ENCODE results near the gene PLEKHM3. TPM values are rescaled to one million over a fixed set of nuclear protein-coding genes. Genes with fewer than 3 reads are reported as not detected.
A peak's percentile ranks its signal among the peaks of the same experiment; 100 is the strongest.
"Not testable (repeated sequence)": the region's sequence is repeated elsewhere in the genome, so short reads cannot be mapped to it uniquely, and the experiment has no call there.

The PLEKHM3 gene
- total RNA-seq, 2 donors from 2014 or later, result 9.8 to 10.4 TPM

- intact Hi-C loops (cut with DNase I, micrococcal nuclease), result no loop called here
- no peak for ATAC-seq
- DNase-seq, result no peak
Observed at GRCh38 chr2:207935121-207935990, 90.0 kb downstream of the PLEKHM3 start.

GRCh38 chr2:207934720-207935119 lies 90.6 kb downstream of the PLEKHM3 start:
- ATAC-seq (no peak), DNase-seq (no peak)
- intact Hi-C loops (cut with DNase I, micrococcal nuclease), result no loop called here

DNA sequence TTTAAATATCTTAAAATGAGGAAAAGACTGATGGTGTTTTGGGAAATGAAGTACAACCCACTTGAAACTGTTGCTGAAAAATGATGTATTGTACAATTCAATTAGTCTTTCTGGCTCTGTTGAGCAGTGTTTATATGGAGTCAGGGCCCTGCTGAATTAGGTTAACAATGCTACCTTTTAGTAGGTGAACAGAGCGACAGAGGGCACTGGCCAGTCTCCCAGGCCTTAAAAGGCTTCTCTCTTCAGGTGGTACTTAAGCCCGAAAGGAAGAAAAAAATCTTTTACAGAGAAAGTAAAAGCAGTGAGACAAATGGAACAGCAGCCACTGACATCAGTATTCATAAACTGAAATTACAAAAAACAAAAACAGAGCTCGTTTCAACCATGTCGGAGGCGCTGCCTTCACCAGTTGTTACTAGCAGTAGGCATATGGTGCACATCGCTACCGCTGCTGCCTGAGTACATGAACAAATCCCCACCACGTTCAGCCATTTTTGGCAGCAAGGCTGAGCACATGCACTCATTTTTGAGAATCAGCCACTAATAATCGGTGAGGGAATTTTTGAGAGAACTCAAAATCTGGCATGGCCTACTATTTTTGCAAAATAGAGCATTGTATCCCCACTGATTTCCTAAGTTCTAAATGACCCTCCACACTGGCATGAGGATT lies 91.8 kb downstream of the PLEKHM3 start:
- DNase-seq (no peak), ATAC-seq (no peak)
- intact Hi-C loops (cut with DNase I, micrococcal nuclease), result no loop called here

DNA sequence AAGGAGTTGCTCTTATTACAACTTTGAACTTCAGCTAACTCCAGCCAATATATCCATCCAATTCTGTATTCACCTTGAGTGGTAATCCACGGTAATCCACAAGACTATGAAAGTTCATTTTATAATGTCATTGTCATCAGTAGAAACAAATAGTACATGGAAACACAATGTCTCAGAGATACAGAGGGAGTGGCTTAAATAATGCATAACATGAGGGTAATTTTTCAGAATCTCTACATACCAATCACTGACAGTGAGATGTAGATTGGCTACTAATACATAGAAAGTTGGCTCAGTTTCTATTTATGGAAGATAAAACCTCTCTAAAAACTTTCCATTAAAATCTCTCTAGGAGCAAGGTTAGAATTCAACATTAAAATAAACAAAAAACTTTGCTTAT lies 93.2 kb downstream of the PLEKHM3 start:
- intact Hi-C loops (cut with DNase I, micrococcal nuclease), result no loop called here
- no peak for ATAC-seq
- no peak for DNase-seq

- intact Hi-C loops (cut with DNase I, micrococcal nuclease), result no loop called here
- ATAC-seq (peak; percentile 84), DNase-seq (peak; percentile 70 to 83)
Observed at GRCh38 chr2:207930747-207931146, 94.6 kb downstream of the PLEKHM3 start.

DNA sequence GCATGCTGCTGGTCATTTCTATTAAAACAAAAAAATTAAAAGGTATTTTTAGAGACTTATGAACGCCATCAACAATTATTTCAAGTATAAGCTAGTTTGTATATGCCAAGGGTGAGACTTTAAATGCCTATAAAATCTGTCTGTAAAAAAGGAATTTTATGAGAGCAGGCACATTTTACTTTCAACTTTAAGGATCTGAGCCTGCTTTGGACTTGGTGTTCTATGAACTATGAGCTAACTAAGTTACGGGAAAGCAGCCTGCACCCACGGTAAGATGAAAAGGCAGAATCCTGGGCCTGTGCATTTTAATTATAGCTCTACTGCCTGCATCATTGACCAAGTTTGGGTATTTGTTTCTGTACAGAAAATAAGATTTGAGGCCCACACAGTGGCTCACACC lies 95.4 kb downstream of the PLEKHM3 start:
- ATAC-seq, result peak; percentile 57
- peak in 1 of 2 donors; percentile 51 for DNase-seq
- intact Hi-C loops (cut with DNase I, micrococcal nuclease), result no loop called here

GRCh38 chr2:207928079-207928478 lies 97.2 kb downstream of the PLEKHM3 start:
- DNase-seq (peak in 1 of 2 donors; percentile 47), ATAC-seq (peak; percentile 66)
- intact Hi-C loops (cut with DNase I, micrococcal nuclease), result no loop called here

DNA sequence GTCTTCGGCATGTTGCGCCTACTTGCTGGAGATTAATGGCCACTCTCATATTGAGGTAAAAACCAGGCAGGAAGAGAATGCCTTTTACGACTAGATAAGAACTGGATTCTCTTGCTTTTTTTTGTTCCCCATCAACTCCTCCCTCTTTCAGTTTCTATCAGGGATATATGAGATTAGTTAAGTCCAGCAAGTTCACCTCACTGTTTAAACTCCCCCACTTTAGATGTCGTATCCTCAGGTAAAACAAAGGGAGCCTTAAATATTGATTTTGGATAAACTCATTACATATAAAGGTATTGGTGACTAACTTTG lies 98.4 kb downstream of the PLEKHM3 start:
- intact Hi-C loops (cut with DNase I, micrococcal nuclease), result no loop called here
- ATAC-seq, result no peak
- no peak for DNase-seq

DNA sequence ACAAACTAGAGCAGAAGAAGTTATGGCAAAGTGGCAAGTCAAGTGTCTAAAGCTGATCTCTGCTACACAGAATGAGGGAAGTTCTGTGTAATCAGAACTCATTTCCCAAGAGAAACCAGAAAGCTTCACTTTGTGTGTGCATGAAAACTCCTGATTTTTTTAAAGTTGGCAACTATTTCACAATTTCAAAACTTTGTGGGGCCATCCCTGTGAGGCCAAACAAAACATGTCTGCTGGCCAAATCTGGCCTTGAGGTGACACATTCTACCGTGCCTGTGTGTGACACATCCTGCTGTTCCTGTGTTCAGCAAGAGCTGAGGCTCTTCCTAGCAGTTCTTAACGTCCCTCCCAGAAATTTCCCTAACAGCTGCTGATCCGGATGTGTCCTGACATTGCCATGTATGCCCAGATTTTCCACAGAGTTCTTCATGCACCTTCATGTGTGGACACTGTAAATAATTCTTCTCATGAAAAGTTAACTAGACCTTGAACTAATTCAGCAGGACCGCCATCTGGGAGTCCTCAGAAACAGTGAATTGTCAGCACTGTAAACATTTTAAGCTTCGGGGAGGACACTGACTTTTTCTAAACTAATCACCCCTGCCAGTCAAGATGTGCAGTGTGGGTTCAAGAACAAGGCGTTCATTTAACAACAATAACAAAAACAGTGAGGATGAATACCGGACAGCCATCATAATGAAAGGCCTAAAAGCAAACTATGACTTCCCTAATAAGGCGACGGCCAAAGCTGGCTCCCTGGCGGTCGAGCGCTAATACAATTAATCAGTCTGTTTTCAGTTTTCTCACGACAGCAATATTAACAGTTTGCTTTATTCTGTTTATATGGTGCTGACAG lies 99.0 kb downstream of the PLEKHM3 start:
- intact Hi-C loops (cut with DNase I, micrococcal nuclease), result no loop called here
- DNase-seq, result peak in 1 of 2 donors; percentile 53
- peak; percentile 8 for ATAC-seq

DNA sequence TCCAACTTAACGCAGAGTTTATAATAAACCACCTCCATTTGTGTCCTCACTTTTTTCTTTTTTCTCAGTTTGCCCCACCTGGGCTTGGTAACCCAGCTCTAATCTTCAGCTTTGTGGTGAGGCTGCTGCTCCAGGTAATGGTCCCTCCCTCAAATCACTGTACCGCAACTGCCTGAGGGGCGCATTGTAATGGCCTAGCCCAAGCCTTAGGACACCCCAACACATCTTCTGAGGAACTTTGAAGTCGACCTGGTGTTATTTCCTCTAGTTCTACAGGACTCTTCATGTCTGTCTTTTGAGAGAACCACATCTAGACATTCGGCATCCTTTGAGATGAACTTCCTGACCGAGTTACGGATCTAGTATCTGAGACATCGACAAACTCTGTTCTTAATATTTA lies 99.7 kb downstream of the PLEKHM3 start:
- DNase-seq (no peak), ATAC-seq (no peak)
- intact Hi-C loops (cut with DNase I, micrococcal nuclease), result no loop called here

- DNase-seq (no peak), ATAC-seq (no peak)
- intact Hi-C loops (cut with DNase I, micrococcal nuclease), result no loop called here
Observed at GRCh38 chr2:207921606-207922005, 103.7 kb downstream of the PLEKHM3 start.

DNA sequence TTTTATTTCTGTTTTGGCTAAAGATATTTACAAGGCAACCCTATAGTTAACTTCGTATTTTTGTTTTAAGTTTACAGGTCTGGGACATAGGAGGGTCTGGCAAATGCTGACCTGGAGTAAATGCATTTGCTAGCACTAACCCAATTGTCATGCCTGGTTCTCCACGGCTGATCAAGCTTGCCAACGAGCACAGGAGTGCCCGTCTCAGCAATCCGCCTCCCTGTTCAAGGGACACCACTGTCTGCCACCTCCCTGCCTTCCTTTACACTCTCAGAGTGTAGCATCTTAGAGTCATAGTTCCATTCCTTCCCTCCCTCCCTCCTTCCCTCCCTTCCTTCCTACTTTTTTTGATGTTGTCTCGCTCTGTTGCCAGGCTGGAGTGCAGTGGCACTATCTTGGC lies 104.6 kb downstream of the PLEKHM3 start:
- no peak for ATAC-seq
- intact Hi-C loops (cut with DNase I, micrococcal nuclease), result no loop called here
- no peak for DNase-seq

DNA sequence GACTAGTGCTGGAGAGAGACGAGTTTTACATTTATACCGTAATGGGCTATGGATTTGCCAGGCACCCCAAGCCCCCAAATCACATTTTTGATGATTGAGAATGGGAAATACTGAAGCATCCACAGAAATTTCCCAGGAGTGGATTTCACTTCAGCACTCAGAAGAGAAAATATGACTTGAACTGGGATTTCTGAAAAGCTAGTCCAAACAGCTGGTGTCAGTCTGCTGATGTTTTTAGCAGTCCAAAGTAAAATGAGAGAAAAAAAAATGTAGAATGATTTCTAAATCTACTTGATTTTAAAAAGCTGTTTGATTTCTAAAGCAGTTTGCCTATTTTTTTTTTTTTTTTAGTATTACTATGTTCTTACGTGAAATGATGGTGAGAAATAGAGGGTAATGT lies 105.0 kb downstream of the PLEKHM3 start:
- DNase-seq, result no peak
- no peak for ATAC-seq
- intact Hi-C loops (cut with DNase I, micrococcal nuclease), result no loop called here

- intact Hi-C loops (cut with DNase I, micrococcal nuclease), result no loop called here
- ATAC-seq (peak; percentile 14), DNase-seq (no peak)
Observed at GRCh38 chr2:207919164-207919919, 106.0 kb downstream of the PLEKHM3 start.

DNA sequence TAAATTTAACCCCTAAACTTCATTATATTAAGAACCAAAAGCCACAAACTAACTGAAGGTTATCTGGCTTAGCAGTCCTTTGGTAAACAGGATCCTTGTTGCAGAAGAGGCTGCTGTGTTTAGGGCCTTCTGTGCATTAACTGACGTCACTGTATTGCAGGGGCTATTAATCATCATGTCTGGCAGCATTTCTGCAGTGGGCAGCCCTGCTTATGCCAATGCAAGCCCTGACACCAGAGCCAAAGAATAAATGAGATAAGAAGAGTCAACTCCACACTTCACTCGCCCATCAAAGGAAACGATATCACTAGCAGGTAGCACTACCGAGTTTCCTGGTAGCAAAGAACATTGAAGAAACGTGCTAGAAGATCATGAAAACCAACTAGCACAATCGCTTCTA lies 110.6 kb downstream of the PLEKHM3 start:
- peak; percentile 21 for ATAC-seq
- no peak for DNase-seq
- intact Hi-C loops (cut with DNase I, micrococcal nuclease), result no loop called here

DNA sequence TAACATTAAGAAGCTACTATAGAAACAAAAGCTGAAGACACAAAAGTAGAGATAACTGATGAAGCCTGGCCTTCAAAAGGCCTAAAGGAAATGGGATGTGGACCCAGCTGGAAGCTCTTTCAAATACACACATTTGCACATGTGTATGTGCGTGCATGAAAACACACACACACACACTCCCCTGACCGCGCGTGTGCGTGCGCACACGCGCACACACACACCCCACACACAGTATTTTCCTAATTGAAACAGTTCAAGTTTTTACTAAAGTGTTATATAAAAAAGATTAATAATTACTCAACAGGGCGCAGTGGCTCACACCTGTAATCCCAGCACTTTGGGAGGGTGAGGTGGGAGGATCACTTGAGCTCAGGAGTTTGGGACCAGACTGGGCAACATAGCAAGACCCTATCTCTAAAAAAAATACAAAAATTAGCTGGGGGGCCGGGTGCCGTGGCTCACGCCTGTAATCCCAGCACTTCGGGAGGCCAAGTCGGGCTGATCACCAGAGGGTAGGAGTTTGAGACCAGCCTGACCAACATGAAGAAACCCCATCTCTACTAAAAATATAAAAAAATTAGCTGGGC lies 111.5 kb downstream of the PLEKHM3 start:
- no peak for ATAC-seq
- intact Hi-C loops (cut with DNase I, micrococcal nuclease), result no loop called here
- DNase-seq, result no peak

- no peak for ATAC-seq
- no peak for DNase-seq
- intact Hi-C loops (cut with DNase I, micrococcal nuclease), result no loop called here
Observed at GRCh38 chr2:207911856-207912255, 113.5 kb downstream of the PLEKHM3 start.

GRCh38 chr2:207911215-207911614 lies 114.1 kb downstream of the PLEKHM3 start:
- intact Hi-C loops (cut with DNase I, micrococcal nuclease), result no loop called here
- ATAC-seq, result no peak
- DNase-seq, result no peak

DNA sequence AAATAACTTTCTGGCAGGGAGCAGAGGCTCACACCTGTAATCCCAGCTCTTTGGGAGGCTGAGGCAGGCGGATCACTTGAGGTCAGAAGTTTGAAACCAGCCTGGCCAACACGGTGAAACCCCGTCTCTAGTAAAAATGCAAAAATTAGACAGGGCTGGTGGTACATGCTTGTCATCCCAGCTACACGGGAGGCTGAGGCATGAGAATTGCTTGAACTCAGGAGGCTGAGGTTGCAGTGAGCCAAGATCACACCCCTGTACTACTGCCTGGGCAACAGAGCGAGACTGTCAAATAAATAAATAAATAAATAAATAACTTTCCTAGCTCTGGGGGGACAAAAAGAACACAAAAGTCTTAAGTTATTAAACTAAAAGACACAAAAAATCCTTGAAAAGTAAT lies 118.8 kb downstream of the PLEKHM3 start:
- intact Hi-C loops (cut with DNase I, micrococcal nuclease); ATAC-seq; DNase-seq: not testable (repeated sequence)
